A673 (cell line): ENCODE results near the gene KLLN. TPM values are rescaled to one million over a fixed set of nuclear protein-coding genes. Genes with fewer than 3 reads are reported as not detected.
"Not testable (repeated sequence)": the region's sequence is repeated elsewhere in the genome, so short reads cannot be mapped to it uniquely, and the experiment has no call there.

ENCODE experiments used
- BruUV-seq: library from RNA; stranded (reverse); fragments of 400-500 nt; replicated peaks from 2 replicates; lab custom pipeline; 2021; lab: Mats Ljungman, UMichigan
- CTCF ChIA-PET: fragments of 300-600 bp; sonication (Branson Sonifier 250); formaldehyde crosslinking; loops from one replicate; lab custom pipeline; 2022; ENCODE audit warnings: antibody characterized with exemption; lab: Charles Lee
- POLR2A ChIA-PET: fragments of 300-600 bp; sonication (Branson Sonifier 250); formaldehyde crosslinking; loops from one replicate; lab custom pipeline; 2022; ENCODE audit warnings: antibody characterized with exemption; ENCODE audit not compliant: low non-redundant PET; lab: Charles Lee
- DNase-seq: peaks from one replicate; pipeline ENCODE4 v3.0.0-alpha.2; 2015; ENCODE audit warnings: low spot score
- H3K27ac ChIP-seq: fragments of 200-600 bp; sonication (generic); 2 replicates; pipeline ENCODE4 v1.5.1; 2016; ENCODE audit warnings: mixed run types, low read depth, mild to moderate bottlenecking, mixed read lengths, antibody characterized with exemption, low read length; ENCODE audit not compliant: poor library complexity, severe bottlenecking
- H3K27me3 ChIP-seq: fragments of 200-600 bp; sonication (generic); replicated peaks from 2 replicates; pipeline ENCODE4 v1.6.1; 2017; ENCODE audit warnings: mixed run types, low read depth, mild to moderate bottlenecking, mixed read lengths, antibody characterized with exemption, low read length; ENCODE audit not compliant: insufficient read depth, poor library complexity
- H3K36me3 ChIP-seq: fragments of 200-600 bp; sonication (generic); 2 replicates; pipeline ENCODE4 v1.6.1; 2016; ENCODE audit warnings: mixed run types, mild to moderate bottlenecking, mixed read lengths, antibody characterized with exemption, low read length; ENCODE audit not compliant: insufficient read depth, poor library complexity, severe bottlenecking
- H3K4me1 ChIP-seq: fragments of 200-600 bp; sonication (generic); 2 replicates; pipeline ENCODE4 v1.6.1; 2017; ENCODE audit warnings: mixed run types, mild to moderate bottlenecking, mixed read lengths, antibody characterized with exemption, low read length; ENCODE audit not compliant: insufficient read depth, poor library complexity, severe bottlenecking
- H3K4me3 ChIP-seq: fragments of 200-600 bp; sonication (generic); 2 replicates; pipeline ENCODE4 v1.5.1; 2016; ENCODE audit warnings: low read depth, mixed run types, mild to moderate bottlenecking, mixed read lengths, low read length; ENCODE audit not compliant: poor library complexity, severe bottlenecking
- H3K9me3 ChIP-seq: fragments of 200-600 bp; sonication (generic); 2 replicates; pipeline ENCODE4 v1.6.1; 2016; ENCODE audit warnings: mixed run types, low read depth, mild to moderate bottlenecking, mixed read lengths, antibody characterized with exemption, low read length; ENCODE audit not compliant: poor library complexity, severe bottlenecking
- CTCF ChIP-seq: fragments of 300-800, 200-600 bp; sonication (generic); conservative IDR thresholded peaks from 2 replicates; pipeline ENCODE4 v1.5.1; 2017; ENCODE audit warnings: low read depth, mild to moderate bottlenecking, antibody characterized with exemption, low read length, moderate library complexity, mixed read lengths
- EZH2 ChIP-seq: fragments of 200-600 bp; sonication (generic); IDR thresholded peaks from 2 replicates; pipeline ENCODE4 v1.6.1; 2017; ENCODE audit warnings: borderline replicate concordance, low read depth, mild to moderate bottlenecking, mixed read lengths, antibody characterized with exemption, low read length; ENCODE audit not compliant: poor library complexity, severe bottlenecking
- intact Hi-C: fragments of 100-400 bp; cut with micrococcal nuclease; formaldehyde crosslinking; loops from one replicate; pipeline ENCODE4 v1.10.0; 2022; ENCODE audit not compliant: unreplicated experiment
- total RNA-seq: library from RNA; stranded (reverse); gene quantifications from 2 replicates; pipeline ENCODE4 v1.2.3, GENCODE V29; 2021

Gene KLLN
- total RNA-seq, 1 experiment from 2014 or later: 0.32 TPM

GRCh38 chr10:87886635-87887034 is 23.3 kb upstream of the KLLN start:
- CTCF ChIA-PET: no interaction called here
- Histone ChIP-seq H3K4me3 (no peak overlapping the region), H3K9me3 (peaks cover 4% of the 10 kb centered on the region), H3K27me3 (no peaks in the 10 kb centered on the region), H3K27ac (no peak overlapping the region), H3K36me3 (peaks cover 19% of the 10 kb centered on the region), H3K4me1 (no peaks in the 10 kb centered on the region)
- TF ChIP-seq EZH2 (no peak), CTCF (no peak)
- no TSS peak for BruUV-seq
- intact Hi-C loops: no loop called here
- no peak for DNase-seq
- POLR2A ChIA-PET: no interaction called here

- Histone ChIP-seq H3K27me3 (no peaks in the 10 kb centered on the region), H3K4me1 (peaks cover 10% of the 10 kb centered on the region), H3K9me3 (peaks cover 4% of the 10 kb centered on the region), H3K4me3 (no peak overlapping the region), H3K36me3 (peaks cover 30% of the 10 kb centered on the region), H3K27ac (no peak overlapping the region)
- no peak for TF ChIP-seq CTCF
- no peak for TF ChIP-seq EZH2
- no TSS peak for BruUV-seq
- intact Hi-C loops: loop anchor here (5.0 kb wide), 1 partner anchor 35 kb away; no protein-coding TSS in a partner anchor
- POLR2A ChIA-PET: interaction anchor here (0.7 kb wide), 1 partner anchor 1602 kb away, joined by 3 read pairs; no protein-coding TSS in a partner anchor
- DNase-seq: no peak
- CTCF ChIA-PET: no interaction called here
Measured at GRCh38 chr10:87882555-87883294, 19.4 kb upstream of the KLLN start.

- Histone ChIP-seq H3K4me1 (peaks cover 17% of the 10 kb centered on the region), H3K36me3 (peaks cover 21% of the 10 kb centered on the region)
- H3K4me3 ChIP-seq, CTCF ChIA-PET, BruUV-seq, H3K27me3 ChIP-seq, DNase-seq, H3K9me3 ChIP-seq, H3K27ac ChIP-seq: not testable (repeated sequence)
- POLR2A ChIA-PET: interaction anchor here (0.6 to 0.7 kb wide), 2 partner anchors 344 to 1603 kb away, joined by 3 read pairs; no protein-coding TSS in a partner anchor
- intact Hi-C loops: loop anchor here (5.0 kb wide), 1 partner anchor 36 kb away; no protein-coding TSS in a partner anchor
Measured at GRCh38 chr10:87881373-87882059, 18.2 kb upstream of the KLLN start.
